Mucosa of descending colon (tissue), 3 donors: ENCODE results near the gene FGFR2. TPM values are rescaled to one million over a fixed set of nuclear protein-coding genes. Genes with fewer than 3 reads are reported as not detected.
"Not testable (repeated sequence)": the region's sequence is repeated elsewhere in the genome, so short reads cannot be mapped to it uniquely, and the experiment has no call there.

Experiments used
- ATAC-seq: fragments of 200-7000 bp; cut with Tn5 transposase; one replicate; pipeline ENCODE4 v1.9.1; 2020; ENCODE audit warnings: mild to moderate bottlenecking, moderate library complexity
- DNase-seq, 3 donors: peaks; one replicate each; pipeline ENCODE4 v3.0.0-alpha.2; 2020
- H3K36me3 ChIP-seq: fragments of 200-600 bp; one replicate; pipeline ENCODE4 v1.8.0; 2021; ENCODE audit warnings: low read depth, mild to moderate bottlenecking
- H3K4me1 ChIP-seq: fragments of 200-600 bp; one replicate; pipeline ENCODE4 v1.8.0; 2021; ENCODE audit warnings: low read depth, mild to moderate bottlenecking
- H3K4me3 ChIP-seq: fragments of 200-600 bp; one replicate; pipeline ENCODE4 v1.8.0; 2021; ENCODE audit warnings: mild to moderate bottlenecking
- H3K9me3 ChIP-seq: fragments of 200-600 bp; one replicate; pipeline ENCODE4 v1.8.0; 2021; ENCODE audit warnings: mild to moderate bottlenecking
- intact Hi-C, 2 donors: fragments of 100-400 bp; cut with DNase I in 1 of 2; cut with micrococcal nuclease in 1 of 2; formaldehyde crosslinking; loops; one replicate each; pipeline versions ENCODE4 v1.11.0 to v1.11.1; 2022; cut with DNase I, micrococcal nuclease
- total RNA-seq, 3 donors: library from RNA; stranded (reverse); fragmentation: NEBNext Ultra II Directional in 2 of 3; extraction: Animal tissue kit (Norgen Biotek cat#: 25700) in 2 of 3; gene quantifications; one replicate each; pipeline versions ENCODE4 v1.2.1 to v1.2.4, GENCODE V29; 2021 to 2023
- TF ChIP-seq, protein P1 (sequence below): fragments of 200-600 bp; IDR thresholded peaks from one replicate; pipeline ENCODE4 v1.8.0; 2022; ENCODE audit warnings: antibody characterized with exemption, mild to moderate bottlenecking
- donor health status: DM: no; HTN: no; CAD: no; lungs with moderate emphysema.
- donor health status: DM: no; HTN: no; CAD: no.
- donor health status: DM: no; HTN: yes; CAD: no.

The FGFR2 gene
- total RNA-seq, 3 donors from 2014 or later: 64.3 to 138 (median 77.5) TPM

DNA sequence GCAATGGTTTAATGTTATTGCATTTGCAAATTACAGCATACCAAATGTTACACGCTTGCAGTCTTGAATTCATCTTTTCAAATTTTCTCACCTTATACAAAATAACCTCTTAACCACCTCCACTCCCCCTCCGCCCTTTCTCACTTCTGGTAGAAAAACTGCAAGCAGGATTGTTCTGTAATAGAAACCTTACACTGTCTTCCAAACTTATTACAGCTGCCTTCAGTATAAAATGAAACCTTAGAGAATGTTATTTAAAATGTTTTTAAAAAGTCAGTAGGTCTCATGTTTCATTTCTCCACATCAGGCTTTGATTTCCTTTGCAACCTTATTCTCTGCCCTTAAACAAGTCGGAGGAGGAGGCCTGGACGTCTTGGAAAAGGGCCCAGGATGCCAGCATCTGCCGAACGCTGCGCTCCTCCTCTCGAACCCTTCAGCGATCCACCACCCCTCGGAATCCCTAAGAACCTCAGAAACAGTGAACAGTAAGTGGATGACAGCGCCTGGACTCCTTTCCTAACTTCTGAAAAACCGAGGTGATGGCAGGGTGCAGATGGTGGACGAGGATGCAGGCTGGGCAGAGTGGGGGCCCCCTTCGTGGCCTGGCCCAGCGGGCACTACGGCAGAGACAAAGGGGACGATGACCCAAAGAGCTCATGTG lies 74.0 kb downstream of the FGFR2 start:
- DNase-seq (no peak), ATAC-seq (no peak)
- Histone ChIP-seq H3K4me1 (peaks cover 24% of the 10 kb centered on the region), H3K4me3 (no peak overlapping the region), H3K9me3 (no peaks in the 10 kb centered on the region), H3K36me3 (no peaks in the 10 kb centered on the region)
- TF ChIP-seq, protein P1, sequence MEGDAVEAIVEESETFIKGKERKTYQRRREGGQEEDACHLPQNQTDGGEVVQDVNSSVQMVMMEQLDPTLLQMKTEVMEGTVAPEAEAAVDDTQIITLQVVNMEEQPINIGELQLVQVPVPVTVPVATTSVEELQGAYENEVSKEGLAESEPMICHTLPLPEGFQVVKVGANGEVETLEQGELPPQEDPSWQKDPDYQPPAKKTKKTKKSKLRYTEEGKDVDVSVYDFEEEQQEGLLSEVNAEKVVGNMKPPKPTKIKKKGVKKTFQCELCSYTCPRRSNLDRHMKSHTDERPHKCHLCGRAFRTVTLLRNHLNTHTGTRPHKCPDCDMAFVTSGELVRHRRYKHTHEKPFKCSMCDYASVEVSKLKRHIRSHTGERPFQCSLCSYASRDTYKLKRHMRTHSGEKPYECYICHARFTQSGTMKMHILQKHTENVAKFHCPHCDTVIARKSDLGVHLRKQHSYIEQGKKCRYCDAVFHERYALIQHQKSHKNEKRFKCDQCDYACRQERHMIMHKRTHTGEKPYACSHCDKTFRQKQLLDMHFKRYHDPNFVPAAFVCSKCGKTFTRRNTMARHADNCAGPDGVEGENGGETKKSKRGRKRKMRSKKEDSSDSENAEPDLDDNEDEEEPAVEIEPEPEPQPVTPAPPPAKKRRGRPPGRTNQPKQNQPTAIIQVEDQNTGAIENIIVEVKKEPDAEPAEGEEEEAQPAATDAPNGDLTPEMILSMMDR: no peak
- intact Hi-C loops: loop anchor here in 1 of 2 donors (10.0 kb wide), 1 partner anchor 71 kb away; the partner anchor contains the start of gene FGFR2

DNA sequence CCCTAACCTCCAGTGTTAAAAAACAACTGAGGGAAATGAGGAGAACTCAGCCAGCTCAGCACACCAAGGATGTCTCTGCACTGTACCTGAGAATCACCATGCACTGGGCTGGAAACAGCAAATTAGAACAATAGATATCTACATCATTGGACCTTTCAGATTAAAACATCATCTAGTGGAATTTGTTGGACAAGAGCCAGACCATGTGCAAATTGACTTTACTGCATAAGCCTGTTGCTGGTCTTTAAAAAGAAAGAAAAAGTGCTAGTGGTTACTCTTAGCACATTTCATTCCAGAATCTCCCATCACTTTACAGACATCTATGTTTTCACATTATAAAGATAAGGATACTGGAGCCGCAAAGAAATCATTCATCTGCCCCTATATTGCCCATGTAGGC lies 75.4 kb downstream of the FGFR2 start:
- no peak for ATAC-seq
- H3K9me3 ChIP-seq: no peaks in the 10 kb centered on the region
- peaks cover 24% of the 10 kb centered on the region for H3K4me1 ChIP-seq
- TF ChIP-seq, protein P1: no peak
- intact Hi-C loops: loop anchor here in 1 of 2 donors (10.0 kb wide), 1 partner anchor 72 kb away; the partner anchor contains the start of gene FGFR2
- H3K36me3 ChIP-seq: no peaks in the 10 kb centered on the region
- H3K4me3 ChIP-seq: no peak overlapping the region
- no peak for DNase-seq

DNA sequence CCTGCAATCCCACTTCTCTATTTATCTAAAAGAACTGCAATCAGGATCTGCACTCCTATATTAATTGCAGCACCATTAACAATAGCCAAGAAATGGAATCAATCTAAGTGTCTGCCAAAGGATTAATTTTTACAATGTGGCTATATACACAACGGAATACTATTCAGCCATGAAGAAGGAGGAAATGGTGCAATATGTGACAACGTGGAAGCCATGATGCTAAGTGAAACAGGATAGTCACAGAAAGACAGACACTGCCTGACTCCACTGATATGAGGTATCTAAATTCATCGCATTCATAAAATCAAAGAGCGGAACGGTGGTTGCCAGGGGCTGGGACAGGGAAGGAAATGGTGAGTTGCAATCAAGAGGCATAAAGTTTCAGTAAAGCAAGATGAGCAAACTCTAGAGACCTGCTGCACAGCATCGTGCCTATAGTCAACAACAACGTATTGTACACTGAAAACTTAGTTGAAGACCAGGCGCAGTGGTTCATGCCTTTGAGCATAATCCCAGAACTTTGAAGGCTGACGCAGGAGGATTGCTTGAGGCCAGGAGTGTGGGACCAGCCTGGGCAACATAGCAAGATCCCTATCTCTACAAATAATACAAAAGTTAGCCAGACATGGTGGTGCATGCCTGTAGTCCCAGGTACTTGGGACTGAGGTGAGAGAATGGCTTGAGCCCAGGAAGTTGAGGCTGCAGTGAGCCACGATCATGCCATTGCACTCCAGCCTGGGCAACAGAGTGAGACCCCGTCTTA lies 76.3 kb downstream of the FGFR2 start:
- H3K36me3 ChIP-seq: no peaks in the 10 kb centered on the region
- no peak overlapping the region for H3K4me3 ChIP-seq
- ATAC-seq (no peak), DNase-seq (no peak)
- H3K4me1 ChIP-seq: peaks cover 24% of the 10 kb centered on the region
- no peaks in the 10 kb centered on the region for H3K9me3 ChIP-seq
- intact Hi-C loops: loop anchor here in 1 of 2 donors (10.0 kb wide), 1 partner anchor 73 kb away; the partner anchor contains the start of gene FGFR2
- TF ChIP-seq, protein P1: no peak

DNA sequence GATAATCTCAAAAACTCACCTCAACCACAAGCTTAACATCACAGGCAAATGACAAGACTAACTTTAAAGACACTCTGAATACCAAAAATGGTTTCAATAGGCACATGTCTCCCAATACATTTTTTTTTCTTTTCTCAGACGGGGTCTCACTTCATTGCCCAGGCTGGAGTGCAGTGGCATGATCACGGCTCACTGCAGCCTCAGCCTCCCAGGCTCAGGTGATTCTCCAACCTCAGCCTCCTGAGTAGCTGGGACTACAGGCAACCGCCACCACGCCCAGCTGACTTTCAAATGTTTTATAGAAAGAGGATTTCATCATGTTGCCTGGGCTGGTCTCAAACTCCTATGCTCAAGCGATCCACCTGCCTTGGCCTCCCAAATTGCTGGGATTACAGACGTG lies 77.7 kb downstream of the FGFR2 start:
- not testable (repeated sequence) for H3K4me3 ChIP-seq, ATAC-seq, H3K9me3 ChIP-seq, DNase-seq, H3K36me3 ChIP-seq
- intact Hi-C loops: loop anchor here in 1 of 2 donors (10.0 kb wide), 1 partner anchor 74 kb away; the partner anchor contains the start of gene FGFR2
- H3K4me1 ChIP-seq: peaks cover 21% of the 10 kb centered on the region

DNA sequence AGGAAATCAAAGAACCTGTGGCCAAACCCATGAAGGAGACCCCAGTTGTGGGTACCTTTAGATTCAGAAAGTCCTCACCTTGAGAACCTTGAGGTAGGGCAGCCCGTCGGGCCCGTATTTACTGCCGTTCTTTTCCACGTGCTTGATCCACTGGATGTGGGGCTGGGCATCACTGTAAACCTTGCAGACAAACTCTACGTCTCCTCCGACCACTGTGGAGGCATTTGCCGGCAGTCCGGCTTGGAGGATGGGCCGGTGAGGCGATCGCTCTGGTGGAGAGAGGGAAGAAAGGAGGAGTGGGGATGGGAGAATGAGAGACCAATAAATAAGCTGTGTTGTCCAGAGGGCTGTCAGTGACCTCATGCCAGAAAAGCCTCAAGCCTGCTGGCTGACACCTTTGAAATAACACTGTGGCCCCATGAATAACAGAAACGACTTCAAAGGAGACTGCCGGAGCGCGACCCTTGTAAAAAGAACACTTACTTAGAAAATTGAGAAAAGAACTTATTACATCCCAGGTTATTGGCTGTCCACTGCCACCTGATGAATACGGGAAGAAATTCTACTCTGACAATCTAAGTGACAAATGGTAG lies 78.2 kb downstream of the FGFR2 start:
- no peaks in the 10 kb centered on the region for H3K9me3 ChIP-seq
- intact Hi-C loops: loop anchor here in 1 of 2 donors (10.0 kb wide), 1 partner anchor 75 kb away; the partner anchor contains the start of gene FGFR2
- no peaks in the 10 kb centered on the region for H3K36me3 ChIP-seq
- ATAC-seq (no peak), DNase-seq (no peak)
- H3K4me1 ChIP-seq: peaks cover 16% of the 10 kb centered on the region
- H3K4me3 ChIP-seq: no peak overlapping the region
- TF ChIP-seq, protein P1: no peak
